IPS DF 4.7 (cell line): ENCODE measurements around the gene CAMTA1.

Experiments used
- DNase-seq: peaks from one replicate; pipeline ENCODE4 v3.0.0-alpha.2; 2013; ENCODE audit warnings: low spot score; ENCODE audit errors: extremely low read depth

The CAMTA1 gene

DNA sequence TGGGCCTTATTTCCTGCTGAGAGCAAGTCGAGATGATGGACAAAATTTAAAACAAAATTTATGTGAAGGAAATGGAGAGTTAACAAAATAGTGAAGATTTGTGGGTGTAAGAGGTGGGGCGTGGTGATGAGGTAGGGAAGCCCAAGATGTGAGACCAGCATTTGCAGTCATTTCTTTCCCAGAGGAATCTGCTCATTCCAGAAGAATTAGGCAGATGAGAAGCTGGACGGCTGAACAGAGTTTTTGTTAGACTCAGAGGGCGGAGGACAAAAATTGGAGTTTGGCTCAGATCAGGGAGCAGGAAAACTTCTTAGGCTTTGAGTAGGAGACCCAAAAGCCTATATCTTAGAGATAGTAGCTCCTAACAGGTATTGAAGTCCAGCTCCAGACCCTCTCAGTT lies 65.3 kb downstream of the CAMTA1 start:
- DNase-seq = no peak

DNA sequence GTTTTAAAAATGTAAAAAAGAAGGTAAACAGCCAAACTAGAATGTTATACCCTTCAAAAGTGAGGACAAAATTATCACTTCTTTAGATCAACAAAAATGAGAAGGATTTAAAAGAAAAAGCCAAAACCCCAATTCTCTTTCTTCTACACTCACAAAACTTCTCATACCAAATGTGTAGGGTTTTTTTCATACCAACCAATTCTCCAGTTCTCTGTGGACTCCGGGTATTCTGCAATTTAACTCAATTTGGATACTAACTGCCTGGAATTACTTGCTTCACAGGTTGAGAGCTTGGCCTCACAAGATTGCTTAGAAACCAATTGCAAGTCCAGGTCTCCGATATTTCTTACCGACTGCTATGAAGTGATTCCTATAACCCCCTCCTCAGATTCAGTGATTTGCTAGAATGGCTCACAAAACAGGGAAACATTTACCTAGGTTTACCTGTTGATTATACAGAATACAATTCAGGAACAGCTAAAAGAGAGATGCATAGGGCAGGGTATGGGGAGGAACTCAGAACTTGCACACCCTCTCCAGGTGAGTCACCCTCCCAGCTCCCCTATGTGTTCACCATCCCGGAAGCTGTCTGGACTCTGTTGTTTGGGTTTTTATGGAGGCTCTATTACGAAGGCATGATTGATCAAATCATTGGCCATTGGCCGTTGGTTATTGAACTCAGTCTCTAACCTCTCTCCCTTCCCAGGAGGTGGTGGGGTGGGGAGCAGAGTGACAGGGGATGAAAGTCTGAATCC lies 67.1 kb downstream of the CAMTA1 start:
- DNase-seq = no peak

DNA sequence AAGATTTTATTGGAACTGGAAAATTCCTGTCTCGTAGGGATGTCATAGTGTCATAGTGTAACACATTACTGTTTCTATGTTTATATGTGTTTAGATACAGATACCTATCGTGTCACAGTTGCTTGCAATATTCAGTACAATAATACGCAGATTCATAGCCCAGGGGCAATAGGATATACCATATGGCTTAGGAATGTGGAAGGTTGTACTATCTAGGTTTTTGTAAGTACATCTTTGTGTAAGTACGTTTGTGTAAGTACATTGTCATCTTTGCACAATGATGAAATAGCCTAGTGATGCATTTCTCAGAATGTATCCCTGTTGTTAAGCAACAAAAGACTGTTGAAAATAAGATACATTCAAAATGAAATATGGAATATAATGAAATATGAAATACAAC lies 68.9 kb downstream of the CAMTA1 start:
- no peak for DNase-seq

DNA sequence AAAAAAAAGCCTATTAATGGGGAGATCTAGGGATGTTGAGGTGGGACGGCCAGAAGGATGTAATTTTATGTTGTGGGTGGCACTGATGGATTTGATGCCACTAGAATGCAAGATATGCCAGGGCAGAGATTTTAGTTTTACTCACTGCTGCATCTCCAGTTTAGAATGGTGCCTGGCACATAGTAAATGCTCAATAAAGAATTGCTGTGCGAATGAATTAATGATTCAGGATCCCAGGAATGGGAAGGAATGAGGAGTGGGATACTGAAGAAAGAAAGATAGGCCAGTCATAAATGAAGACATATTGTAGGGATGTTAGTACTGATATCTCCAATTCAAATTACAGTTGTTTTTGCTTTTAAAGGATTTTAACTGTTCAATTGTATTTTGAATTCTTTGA lies 72.6 kb downstream of the CAMTA1 start:
- no peak for DNase-seq

DNA sequence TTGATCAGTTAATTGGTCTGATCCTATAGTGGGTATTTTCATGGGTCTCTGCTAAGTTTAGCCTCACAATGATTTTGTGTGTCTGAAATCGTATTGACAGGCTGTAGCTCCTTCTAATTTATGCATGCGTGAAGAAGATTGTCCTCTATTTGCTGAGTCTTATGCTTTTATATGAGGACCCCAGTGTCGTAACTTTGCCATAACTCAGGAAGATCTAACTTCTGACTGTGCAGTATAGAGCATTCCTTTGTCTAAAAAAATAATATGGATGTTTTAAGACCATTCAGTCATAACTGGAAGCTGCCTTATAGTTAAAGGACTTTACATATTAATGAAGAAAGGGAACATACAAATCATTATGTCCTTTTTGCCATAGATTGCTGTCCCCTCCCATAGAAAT lies 73.3 kb downstream of the CAMTA1 start:
- no peak for DNase-seq

DNA sequence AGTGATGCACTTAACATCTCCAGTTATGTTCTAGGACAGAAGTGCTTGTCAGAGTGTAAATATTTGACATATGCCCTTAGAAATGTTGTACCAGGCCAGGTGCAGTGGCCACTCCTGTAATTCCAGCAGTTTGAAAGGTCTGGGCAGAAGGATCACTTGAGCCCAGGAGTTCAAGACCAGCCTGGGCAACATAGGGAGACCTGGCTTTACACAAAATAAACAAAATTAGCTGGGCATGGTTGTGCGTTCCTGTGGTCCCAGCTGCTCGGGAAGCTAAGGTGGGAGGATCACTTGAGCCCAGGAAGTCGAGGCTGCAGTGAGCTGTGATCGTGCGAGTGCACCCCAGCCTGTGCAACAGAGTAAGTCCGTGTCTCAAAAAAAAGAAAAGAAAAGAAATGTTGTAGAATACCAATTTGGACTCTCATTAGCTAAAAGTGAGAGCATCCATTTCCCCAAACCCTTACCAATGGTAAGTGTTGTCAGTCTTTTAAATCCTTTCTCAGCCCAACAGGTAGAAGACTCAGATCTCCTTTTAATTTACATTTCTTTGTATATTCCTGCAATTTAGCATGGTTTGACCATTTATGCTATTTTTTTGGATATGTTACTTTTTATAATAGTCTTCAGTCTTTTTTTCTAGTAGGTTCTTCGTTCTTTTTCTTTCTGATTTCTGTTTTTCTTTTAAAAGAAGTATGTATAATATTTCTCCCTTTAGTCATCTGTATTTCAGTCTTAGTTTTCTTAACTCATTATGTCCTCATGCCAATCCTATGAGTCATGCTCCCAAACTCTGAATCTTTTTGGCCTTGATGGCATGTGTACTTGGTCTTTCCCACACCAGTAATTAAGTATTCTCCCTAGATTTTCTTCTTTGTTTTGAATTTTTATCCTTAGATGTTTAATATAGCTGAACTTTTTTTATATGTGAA lies 74.4 kb downstream of the CAMTA1 start:
- DNase-seq = peak; percentile 33

DNA sequence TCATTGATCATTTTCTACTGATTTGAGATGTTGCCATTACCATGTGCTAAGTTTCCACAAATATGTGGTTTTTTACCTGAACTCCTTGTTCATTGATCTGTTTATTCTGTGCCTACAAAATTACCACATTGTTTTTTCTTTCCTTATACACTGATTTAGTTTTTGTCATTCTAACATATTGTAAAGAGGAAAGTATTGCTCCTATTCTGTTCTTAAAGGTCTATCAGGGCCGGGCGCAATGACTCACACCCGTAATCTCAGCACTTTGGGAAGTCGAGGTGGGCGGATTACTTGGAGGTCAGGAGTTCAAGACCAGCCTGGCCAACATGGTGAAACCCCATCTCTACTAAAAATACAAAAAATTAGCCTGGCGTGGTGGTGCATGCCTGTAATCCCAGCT lies 75.1 kb downstream of the CAMTA1 start:
- DNase-seq = no peak

DNA sequence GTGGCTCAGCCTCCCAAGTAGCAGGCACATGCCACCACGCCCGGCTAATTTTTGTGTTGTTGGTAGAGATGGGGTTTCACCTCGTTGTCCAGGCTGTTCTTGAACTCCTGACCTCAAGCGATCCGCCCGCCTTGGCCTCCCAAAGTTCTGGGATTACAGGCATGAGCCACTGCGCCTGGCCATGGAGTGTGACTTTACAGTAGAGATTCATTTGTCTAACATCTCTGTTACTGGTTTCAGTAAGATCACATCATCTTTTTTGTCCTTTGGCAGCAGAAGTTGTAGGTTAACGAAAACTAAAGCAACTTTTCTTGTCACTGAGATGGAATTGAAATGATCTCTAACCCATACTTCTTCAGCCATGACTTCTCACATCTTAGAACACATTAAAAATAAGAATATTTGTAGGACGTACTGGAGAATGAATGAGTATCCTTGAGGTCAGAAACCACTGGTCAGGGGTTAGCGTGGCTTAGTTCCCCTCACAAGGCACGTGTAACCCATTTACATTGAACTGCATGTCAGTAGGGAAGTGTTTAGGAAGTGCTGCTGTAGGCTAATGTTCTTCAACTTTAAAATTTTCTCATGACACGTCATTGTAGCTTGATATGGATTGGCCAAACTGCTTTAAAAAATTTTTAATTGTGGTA lies 75.9 kb downstream of the CAMTA1 start:
- DNase-seq = no peak

DNA sequence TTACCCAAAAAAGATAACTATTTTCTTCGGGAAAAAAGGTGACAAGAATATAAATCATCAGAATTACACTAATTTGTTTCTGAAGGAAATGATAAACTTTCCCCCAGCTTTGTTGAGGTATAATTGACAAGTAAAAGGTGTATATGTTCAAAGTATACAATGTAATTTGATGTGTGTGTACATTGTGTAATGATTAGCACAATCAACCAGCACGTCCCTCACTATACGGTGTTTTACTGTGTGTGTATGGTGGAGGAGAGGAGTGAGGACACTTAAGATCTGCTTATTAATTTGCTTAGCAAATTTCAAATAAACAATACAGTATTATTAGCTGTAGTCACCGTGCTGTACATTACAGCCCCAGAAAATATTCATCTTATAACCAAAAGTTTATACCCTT lies 77.7 kb downstream of the CAMTA1 start:
- no peak for DNase-seq

DNA sequence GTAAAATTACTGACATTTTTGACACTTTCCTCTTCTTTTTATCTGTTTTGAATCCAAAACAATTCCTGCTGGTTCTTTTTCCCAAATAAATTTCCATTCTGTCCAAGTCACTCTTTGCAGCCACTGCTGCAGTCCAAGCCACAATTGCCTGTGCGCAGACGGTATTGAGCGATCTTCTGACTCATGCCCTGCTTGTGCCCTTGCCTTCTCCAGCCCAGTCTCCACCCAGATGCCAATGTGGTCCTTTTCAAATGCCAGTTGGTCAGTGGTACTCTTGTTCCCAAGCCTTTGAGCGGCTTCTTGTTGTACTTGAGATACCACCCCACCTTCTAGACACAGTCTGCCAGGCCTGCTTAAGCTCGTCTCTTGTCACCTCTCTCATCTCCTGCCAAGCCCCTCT lies 78.9 kb downstream of the CAMTA1 start:
- no peak for DNase-seq

DNA sequence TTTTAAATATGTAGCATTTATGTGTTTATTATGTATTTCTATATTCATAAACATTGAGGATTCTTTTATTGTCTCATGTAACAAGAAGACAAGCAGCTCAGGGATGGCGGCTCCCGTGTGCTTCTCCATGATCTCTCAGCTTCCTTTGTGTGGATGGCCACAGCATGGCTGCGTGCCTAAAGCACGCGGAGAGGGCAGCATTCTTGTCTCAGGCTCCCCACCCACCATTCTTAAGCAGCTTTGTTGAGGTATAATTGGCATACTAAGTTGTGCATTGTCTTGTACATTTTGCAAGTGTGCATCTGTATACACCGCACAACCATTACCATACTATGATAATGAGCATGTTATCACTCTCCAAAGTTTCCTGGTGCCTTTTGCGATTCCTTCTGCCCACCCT lies 81.6 kb downstream of the CAMTA1 start:
- DNase-seq = no peak

DNA sequence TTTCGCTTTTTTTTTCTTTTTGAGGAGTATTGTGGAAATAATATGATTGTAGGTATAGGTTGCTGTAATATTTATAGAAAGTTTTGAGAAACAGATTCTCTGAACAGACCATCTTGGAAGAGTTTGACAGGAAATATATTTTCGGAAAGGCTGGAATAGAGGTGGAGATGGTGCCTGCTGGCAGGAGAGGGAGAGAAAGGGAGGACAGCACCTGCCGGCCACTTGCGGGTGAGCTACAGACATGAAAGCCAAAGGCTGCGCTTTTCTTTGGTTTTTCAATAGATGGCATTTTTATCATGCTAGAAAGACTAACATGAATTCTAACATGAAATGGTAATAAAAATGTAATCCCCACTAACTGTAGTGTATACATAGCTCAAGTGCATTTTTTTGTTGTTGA lies 82.1 kb downstream of the CAMTA1 start:
- no peak for DNase-seq

DNA sequence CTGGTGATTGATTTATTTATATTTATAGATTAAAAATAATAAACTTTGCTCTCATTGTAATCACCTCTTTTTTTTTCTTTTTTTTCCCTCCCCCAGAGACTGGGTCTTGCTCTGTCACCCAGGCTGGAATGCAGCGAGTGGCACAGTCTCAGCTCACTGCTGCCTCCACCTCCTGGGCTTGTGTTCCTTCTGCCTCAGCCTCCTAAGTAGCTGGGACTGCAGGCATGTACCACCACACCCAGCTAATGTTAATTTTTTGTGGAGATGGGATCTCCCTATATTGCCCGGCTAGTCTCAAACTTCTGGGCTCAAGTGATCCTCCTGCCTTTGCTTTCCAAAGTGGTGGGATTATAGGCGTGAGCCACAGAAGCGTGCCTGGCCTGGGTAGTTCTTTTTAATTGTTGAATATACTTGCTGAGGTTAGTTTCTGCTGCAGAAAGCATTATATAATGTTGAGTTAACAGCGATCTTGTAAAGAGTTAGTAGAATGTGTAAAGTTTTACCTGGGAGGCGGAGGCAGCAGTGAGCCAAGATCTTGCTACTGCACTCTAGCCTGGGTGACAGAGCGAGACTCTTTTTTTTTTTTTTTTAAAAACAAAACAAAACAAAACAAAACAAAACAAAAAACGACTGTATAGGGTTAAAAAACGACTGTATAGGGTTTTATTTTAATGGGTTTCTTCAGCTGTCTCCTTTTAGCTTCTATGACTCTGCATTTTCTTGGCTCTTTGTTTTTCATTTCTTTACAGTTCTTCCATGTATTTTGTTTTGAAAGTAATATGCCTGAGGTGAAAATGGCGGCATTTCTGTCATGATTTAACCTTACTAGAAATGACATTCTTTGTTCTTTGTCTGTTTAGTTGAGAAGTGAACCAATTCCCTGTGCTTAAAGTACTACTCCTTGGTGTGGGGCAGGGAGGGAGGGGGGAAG lies 82.7 kb downstream of the CAMTA1 start:
- DNase-seq = no peak

DNA sequence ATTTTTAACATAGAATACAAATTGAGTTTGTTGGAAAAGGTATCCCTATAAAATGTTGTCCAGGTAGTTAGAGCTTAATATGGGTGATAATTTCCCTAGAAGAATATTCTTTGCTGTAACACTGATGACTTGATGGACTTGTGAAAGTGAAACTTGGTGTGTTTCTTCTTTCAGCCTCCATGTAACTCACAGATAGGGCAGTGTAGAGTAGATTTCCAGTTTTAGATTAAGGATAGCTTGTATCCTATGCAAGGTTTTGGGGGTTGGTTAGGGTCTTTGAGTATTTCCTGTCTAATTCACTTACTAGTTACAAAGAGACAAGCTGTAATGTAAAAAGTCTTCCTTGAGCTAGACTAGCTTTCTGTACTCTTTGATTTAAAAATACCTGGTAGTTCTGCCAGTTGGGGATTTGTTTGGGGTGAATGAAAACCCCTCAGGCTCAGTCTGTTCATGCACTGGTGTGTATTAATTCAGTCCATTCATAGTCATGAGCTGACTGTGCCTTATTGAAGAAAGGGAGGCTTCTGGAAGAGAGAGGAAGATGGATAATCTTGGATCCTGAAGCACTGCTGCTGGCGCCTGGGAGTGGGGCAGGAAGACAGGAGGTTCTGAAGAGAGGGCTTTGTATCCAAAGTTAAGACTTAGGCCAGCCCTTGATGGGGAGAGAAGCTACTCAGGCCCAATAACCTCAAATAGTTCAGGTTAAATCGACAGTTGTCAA lies 83.6 kb downstream of the CAMTA1 start:
- DNase-seq = no peak

DNA sequence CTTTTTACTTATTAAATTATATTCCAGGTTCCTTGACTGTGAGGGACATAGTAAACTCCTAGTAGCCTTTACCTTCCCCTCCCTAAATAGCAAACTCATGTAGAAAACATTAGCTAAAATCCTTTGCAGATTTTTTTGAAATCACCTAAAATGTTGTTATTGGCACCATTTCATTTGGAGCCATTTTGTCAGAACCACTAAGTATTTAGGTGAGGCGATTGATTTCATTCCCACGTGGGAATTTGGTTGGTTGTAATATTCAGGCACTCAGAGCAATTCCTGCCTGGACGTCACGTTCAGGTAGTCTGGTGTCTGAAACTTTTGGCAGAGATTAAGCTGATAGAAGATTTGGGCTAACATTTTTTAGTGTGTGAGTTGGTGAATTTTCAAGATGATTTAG lies 84.3 kb downstream of the CAMTA1 start:
- no peak for DNase-seq

DNA sequence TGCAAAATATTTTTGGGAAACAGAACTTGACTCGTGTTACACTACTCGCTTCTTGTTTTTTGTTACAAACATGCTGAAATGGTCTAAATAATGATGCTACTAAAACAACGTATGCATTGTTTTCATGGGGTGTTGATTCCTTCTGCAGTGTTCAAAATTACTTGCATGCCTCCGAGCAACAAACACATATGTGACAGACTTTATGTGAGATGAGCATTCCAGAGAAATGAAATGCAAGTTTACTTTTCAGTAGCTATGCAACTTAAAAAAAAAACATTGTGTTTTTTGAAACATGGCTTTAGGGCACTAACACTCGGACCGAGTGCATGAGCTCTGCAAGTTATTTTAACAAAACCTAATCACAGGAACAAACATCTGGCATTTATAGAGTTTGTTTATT lies 84.8 kb downstream of the CAMTA1 start:
- no peak for DNase-seq

DNA sequence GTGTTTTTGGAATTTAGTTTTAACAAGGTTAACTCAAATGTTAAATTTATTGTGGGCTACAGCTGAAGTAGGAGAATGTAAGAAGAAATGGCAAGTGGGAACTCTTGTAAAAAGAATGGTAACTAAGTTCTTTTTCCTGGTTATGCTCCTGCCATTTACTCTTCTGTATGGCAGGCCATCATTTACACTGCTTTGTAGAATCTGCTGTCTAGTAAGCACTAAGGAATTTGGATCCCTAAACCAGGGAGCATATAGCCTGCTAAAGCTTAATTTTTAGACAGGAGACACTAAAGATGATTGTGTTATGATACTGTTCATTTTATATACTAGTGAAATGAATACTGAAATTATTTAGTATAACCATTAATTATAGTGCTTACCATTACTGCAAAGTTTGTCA lies 85.3 kb downstream of the CAMTA1 start:
- no peak for DNase-seq

DNA sequence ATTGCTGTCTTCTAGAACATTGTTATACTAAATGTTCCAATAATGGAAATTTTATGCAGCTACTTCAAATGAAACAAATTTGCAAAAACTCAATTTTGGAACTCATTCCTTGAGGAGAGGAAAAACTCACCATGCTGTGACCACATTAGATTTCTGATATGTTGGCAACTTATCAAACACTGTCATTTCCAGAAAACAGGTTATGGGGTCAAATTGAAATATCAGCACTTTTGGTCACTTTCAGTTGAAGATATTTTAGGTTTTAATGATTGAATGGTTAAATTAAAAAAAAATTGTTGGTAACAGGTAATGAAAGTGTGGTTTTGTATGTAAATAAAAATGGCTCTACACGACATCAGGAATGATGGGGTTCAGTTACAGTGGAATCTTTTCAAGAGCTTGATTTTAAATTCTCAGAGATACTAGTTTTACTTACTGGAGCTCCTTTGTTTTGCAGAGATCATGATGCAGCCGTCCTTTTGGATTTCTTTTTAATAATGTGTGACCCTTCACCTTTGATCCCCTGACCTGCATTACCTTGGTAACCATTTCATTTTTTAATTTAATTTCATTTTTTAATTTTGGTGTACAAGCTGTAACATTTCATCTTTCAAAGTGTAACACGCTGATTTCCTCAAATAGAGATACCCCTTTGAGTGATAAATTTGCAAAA lies 86.2 kb downstream of the CAMTA1 start:
- no peak for DNase-seq

DNA sequence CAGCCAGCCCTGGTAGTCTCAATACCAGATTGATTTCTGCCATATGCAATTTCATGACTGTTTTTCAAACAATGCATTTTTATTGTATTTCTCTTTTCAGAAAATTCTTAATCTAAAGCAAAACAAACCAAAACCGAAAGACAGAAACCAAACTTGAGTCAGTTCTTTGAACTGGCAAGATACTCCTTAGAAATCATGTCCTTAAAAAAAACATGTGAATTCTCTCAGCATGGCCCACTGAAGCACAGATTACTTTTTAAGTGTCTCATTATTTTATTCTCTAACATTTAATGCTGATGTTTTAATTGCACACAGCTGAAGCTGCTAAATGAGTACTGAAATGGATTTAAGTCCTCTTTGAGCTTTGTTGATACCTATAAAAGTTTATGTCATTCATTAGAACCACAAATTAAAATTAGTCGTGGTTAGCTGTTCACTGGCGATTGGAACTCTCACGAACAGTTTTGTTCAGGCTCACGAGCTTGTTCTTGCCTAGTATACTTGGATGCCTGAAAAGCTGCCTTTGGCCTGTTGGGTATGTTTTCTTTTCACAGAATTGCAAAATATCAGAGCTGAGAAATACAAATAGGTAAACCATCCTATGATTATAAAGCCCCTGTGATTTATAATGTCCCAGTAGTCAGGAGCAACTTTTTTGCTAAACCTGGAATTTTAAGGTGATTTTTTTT lies 87.5 kb downstream of the CAMTA1 start:
- no peak for DNase-seq
